Skeletal muscle cell (primary cell): ENCODE data around the gene AK4.
"Not testable (repeated sequence)": the region's sequence is repeated elsewhere in the genome, so short reads cannot be mapped to it uniquely, and the experiment has no call there.

ENCODE experiments used
- DNase-seq: peaks from one replicate; pipeline ENCODE4 v3.0.0-alpha.2; 2010; ENCODE audit warnings: low read depth
- H3K4me3 ChIP-seq: 2 replicates; pipeline ENCODE4 v1.5.1; 2011; ENCODE audit warnings: low read depth, mild to moderate bottlenecking, control low read depth, low read length, moderate library complexity

The AK4 gene

DNA sequence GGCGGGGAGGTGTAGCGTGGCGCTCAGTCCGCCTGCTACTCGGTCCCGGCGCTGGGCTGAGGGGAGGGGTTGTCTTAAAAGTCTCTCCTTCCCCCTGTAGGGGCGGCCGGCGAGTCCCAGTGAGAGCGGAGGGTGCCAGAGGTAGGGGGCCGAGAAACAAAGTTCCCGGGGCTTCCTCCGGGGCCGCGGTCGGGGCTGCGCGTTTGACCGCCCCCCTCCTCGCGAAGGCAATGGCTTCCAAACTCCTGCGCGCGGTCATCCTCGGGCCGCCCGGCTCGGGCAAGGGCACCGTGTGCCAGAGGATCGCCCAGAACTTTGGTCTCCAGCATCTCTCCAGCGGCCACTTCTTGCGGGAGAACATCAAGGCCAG is at the start of gene AK4:
Gene AK4 (plus strand): TSS at position 26 of the 370 bp plus-strand sequence. CDS start 205 bp downstream, at position 231.
- H3K4me3 ChIP-seq, result peak within 1 kb of the TSS; percentile 78
- DNase-seq, result not testable (repeated sequence)

DNA sequence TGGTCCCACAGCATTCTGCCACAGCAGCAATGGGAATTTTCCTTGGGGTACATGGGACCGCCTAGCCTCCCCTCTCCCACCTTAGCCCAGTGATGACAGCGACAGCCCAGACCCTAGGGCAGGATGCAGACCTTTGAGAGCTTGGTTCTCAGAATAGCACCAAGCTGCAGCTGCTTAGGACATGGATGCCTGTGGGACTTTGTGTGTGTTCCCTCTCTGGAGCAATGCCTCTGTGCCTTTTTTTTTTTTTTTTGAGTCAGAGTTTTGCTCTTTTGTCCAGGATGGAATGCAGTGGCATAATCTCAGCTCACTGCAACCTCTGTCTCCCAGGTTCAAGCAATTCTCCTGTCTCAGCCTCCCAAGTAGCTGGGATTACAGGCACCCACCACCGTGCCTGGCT is 44.2 kb upstream of the AK4 start:
- no peak overlapping the region for H3K4me3 ChIP-seq
- no peak for DNase-seq

DNA sequence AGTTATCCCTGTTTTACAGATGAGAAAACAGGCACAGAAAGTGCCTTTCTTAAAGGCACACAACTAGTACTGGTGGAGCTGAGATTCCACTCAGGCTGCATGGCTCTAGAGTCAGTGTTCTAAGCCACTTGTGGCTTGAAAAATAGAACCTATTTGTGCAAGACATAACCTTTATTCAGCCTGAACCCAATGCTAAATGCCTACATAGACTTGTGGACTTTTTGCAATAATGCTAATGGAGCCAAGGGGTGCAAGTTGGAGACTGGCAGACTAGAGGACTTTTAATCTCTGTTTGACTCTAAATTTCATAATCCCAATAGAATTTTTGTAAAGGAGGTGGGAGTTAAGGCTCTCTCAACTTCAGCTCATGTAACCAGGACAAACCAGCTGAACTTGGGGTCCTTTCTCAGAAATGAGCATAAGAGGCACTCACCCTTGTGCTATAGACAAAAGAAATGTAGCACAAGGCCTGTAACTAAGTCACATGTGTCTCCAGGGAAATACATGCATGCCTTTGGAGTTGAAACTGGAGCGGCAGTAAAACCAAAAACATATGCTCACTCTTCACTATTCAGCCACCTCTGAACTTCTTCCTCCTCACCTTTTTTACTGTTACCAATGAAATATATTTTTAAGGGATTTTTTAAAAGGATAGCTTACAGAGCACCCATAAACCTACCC is 43.0 kb upstream of the AK4 start:
- DNase-seq, result no peak
- no peak overlapping the region for H3K4me3 ChIP-seq

DNA sequence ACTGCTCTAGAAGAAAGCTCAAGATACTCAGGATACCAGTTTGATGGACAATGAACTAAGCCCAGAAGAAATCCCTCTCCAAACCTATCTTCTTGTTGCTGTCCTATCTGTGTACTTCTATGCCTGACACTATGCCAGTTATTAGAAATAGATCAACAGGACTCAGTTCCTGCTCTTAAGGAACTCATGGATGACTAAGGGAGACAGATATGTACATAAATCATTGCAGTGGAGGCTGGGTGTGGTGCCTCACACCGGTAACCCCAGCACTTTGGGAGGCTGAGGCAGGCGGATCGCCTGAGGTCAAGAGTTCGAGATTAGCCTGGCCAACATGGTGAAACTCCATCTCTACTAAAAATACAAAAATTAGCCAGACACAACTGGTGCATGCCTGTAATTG is 42.4 kb upstream of the AK4 start:
- no peak for DNase-seq
- no peak overlapping the region for H3K4me3 ChIP-seq

DNA sequence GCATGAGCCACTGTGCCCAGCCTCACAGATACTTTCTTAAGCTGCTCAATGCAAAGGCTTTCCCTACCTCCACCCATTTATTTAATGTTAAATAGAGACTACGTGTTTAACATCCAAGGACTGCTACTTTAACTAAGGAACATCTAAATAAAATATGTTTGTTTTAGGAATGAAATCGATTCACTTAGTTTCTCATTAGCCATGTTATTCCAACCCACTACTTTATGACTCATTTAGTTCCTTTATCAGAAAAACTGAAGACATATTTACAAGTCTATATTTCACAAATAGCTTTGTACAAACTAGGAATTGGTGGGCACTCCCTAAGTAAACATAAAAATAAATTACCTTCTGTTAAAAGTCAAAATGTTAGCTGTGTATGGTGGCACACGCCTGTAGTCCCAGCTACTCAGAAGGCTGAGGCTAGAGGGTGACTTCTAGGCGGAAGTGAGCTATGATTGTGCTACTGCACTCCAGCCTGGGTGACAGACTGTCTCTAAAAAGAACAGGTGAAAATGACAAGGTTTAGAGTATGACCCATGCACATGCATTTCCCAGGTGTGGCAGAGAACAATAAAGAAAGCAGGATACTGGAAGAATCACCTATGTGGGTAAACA is 39.9 kb upstream of the AK4 start:
- no peak for DNase-seq
- H3K4me3 ChIP-seq, result no peak overlapping the region

DNA sequence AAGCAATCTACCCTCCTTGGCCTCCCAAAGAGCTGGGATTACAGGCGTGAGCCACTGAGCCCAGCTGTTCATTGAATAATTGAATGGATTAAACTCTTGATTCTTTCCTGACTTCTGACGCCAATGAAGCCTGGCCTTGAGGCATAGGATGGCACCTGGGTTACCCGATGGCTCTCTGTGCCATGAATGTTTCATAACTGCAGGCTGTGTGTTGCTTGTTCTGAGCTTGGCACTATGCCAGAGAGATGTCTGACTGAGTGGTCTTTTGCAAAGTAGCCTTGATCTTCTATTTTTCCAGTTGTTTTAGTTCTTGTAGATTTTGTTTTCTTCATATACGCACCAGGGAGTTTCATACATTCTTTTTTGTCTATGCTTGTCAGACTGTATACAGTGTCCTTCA is 38.5 kb upstream of the AK4 start:
- DNase-seq, result no peak
- no peak overlapping the region for H3K4me3 ChIP-seq

DNA sequence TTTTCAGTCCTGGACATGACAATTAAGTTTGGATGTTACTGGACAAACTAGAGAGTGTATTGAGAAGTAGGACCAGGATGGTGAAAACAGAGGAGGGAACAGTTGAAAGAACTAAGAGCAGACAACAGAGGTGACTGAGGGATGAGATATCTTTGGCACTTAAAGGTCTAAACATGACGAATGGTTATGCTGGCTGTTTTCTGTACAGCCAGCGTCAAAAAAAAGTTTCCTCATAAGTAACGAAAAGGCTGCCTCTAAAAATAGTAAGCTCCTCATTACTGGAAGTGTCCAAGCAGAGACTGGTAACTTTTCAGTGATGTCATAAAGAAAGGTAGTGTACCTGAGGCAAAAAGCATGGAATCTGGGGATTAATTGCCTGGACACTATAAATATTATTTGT is 35.2 kb upstream of the AK4 start:
- no peak for DNase-seq
- H3K4me3 ChIP-seq, result no peak overlapping the region

DNA sequence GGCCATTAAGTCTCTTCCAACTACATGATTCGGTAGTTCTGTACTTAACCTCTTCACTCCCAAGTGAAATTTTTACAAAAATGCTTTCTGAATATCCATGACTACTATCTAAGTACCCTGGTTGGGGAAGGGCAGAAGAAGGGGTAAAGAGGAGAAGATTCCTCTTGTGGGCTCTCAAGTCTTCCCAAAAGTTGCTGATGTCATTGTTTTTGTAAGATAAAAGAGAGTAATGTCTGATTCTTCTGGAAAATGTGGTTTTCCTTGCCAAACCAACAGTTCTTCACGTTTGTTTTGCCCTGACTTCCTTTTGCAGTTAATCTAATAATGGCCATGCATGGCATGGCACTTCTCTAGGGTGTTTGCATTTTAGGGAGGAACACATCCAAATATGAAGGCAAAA is 34.7 kb upstream of the AK4 start:
- no peak for DNase-seq
- no peak overlapping the region for H3K4me3 ChIP-seq

DNA sequence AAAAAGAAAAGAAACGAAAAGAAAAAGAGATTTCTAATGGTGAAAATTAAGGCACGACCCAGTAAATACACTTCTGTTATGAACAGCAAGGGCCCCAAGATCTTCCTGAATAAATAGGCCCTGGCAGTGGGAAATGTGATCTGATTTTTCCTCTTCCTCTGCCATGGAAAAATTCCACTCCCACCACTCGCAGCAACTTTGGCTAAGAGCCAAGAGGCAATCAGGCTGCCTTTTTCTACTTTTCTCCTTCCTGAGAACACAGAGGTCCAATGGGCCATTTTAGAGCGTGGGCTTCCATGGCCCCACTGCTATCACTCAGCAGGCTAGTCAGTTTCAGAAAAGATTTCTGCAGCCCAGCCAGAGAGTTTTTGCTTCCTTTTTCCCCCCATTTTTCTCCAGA is 33.7 kb upstream of the AK4 start:
- H3K4me3 ChIP-seq, result no peak overlapping the region
- no peak for DNase-seq

DNA sequence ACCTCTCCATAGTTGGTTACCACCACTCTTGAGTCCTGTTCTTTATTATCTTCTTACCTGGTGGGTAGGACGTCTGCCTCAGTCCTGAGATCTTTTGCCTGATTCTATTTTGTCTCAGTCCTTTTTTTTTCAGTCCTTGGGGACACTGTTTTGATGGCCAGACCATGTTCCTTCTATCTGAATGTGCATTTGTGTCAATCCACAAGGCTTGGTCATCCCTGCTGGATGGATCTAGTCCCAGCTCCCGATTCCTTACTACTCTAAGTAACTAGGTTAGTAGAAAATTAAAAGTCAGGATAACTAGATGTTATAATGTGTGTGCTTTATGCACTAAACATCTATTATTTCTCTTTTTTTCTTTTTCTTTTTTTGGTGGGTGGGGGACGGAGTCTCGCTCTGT is 28.1 kb upstream of the AK4 start:
- DNase-seq, result no peak
- H3K4me3 ChIP-seq, result no peak overlapping the region

DNA sequence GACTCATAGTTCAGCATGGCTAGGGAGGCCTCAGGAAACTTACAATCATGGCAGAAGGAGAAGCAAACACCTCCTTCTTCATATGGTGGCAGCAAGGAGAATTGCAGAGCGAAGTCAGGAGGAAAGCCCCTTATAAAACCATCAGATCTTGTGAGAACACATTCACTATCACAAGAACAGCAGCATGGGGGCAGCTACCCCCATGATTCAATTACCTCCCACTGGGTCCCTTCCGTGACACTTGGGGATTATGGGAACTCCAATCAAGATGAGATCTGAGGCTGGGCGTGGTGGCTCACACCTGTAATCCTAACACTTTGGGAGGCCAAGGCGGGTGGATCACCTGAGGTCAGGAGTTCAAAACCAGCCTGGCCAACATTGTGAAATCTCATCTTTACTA is 18.9 kb upstream of the AK4 start:
- not testable (repeated sequence) for H3K4me3 ChIP-seq, DNase-seq

DNA sequence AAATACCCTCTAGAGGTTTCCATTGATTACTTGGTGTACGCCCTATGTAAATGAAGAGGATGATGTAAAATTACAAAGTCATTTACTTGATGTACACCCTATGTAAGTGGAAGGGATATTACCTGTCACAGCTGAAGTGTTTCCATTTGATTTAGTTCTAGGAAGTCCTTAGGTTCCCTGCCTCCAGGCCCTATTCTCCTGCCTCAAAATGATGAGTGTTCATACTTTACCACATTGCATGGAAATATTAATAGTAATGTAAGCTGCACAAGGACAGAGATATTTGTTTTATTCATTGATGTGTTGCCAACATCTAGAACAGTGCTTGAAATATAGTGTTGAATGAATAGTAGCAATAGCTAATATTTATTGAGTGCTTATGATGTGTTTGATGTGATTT is 9.5 kb upstream of the AK4 start:
- H3K4me3 ChIP-seq, result no peak overlapping the region
- no peak for DNase-seq

DNA sequence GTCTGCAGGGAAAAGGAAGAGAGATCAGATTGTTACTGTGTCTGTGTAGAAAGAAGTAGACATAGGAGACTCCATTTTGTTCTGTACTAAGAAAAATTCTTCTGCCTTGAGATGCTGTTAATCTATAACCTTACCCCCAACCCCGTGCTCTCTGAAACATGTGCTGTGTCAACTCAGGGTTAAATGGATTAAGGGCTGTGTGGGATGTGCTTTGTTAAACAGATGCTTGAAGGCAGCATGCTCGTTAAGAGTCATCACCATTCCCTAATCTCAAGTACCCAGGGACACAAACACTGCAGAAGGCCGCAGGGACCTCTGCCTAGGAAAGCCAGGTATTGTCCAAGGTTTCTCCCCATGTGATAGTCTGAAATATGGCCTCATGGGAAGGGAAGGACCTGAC is 8.2 kb upstream of the AK4 start:
- DNase-seq, H3K4me3 ChIP-seq: not testable (repeated sequence)

DNA sequence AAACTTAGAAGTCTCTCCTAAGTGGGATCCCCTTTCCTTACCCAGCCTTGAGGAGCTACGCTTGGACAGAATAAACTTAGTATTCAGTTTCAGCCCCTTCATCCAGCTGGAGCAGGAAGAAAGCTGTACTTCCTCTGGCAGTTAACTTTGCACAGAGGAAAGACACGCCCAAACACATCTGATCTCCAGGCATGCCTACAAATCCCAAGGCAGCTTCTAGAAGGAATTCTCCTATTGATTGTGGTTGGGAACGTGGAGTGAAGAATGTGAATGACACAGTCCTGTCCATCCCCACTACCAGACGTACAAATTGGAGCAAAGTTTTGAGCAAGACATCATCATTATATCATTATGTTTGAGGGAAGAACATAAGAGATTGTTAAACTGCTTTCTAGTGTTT is 6.6 kb upstream of the AK4 start:
- peak; percentile 59 for DNase-seq
- no peak overlapping the region for H3K4me3 ChIP-seq

DNA sequence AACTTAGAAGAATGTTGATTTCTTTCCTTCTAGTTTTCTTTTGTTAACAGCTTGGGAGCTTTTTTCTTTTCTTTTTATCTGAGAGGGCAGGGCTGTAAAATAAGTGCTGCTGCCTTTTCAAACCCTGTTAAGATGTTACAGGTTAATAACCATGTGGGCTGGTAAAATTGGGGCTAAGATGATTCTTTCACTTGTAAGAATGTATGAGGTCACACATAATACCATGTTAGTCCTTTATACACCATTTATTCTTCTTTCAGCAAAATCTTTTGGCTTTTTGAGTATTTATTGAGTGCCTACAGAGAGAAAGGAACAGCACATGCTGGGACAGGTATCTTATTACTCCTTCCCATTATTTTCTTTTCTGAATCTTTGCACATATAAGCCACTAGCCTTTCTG is 6.1 kb upstream of the AK4 start:
- no peak overlapping the region for H3K4me3 ChIP-seq
- no peak for DNase-seq

DNA sequence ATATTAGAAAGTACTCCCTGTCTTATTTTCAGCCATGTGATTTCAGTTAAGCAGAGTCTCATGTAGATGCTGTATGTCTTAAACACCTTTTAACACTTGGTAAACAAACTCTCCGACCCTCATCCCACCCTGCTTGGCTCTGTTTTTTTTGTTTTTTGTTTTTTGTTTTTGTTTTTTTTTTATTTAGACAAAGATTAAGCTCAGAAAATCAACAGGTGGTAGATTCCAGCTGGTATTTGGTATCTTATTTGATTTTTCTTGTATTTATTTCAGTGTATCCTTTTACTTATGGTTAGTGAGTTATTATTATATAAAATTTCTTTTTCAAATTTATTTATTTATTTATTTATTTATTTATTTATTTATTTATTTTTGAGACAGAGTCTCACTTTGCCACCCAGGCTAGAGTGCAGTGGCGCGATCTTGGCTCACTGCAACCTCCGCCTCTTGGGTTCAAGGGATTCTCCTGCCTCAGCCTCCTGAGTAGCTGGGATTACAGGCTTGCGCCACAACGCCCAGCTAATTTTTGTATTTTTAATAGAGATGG is 4.8 kb upstream of the AK4 start:
- H3K4me3 ChIP-seq, result not testable (repeated sequence)

DNA sequence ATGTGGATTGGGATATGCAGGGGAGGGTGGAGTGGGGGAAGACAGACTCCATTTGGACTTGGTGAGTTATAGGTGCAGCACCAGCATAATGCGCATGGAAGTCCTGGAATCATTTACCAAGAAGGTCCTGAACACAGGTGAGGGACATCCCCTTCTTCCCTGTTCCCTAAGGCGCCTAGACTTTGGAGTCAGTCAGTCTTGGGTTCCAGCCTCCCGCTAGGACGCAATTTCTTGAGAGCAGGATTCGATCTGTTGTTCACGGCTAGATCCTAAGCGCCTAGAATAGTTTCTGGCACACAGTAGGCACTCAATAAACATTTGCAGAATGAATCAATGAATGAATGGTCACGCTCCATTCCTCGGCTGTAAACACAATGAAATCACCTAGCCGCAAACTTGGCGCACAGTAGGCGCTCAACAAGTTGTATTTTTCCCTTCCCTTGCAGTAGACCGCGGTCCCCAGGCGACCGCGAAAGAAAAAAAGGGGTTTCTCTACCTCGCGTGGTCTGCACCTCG is 1.0 kb upstream of the AK4 start:
- peak overlapping the region; percentile 78 for H3K4me3 ChIP-seq
- DNase-seq, result no peak

More for the DNA sequence above, 4.8 kb upstream of the AK4 start:
- not testable (repeated sequence) for DNase-seq

DNA sequence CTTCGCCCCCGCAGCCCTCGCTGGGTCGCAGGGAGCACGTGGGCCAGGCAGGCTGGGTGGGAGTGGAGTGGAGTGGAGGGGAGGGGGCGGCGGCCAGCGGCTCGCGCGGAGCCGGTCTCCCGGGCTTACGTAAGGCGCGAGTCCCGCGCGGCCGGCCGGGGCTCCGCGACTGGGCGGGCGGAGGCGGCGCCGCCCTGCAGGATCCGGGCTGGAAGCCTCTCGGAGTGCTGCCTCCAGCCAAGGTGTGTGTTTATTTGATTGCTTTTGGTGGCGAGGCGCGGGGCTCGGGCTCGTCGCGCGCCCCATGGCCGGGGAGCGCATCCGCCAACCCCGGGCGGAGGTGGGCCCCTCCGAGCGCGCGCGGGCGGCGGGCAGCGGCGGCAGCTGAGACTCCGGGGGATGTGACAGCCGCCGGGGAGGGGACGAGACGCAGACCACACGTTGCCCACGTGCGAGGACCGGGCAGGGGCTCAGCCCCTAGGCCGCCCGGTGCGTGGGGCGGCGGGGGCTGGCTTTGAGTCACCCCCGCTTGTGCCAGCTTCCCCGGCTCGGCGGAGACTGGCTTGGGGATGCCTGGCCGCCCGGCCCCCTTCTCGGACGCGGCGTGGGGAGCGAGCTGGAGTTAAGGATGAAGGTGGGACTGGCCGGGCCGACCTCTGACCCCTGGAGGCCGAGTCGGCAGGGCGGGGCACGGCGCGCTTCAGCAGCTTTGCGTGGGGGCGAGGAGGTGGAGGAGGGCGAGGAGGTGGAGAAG is 402 bp upstream of the AK4 start:
- DNase-seq, result no peak
- peak overlapping the region; percentile 78 for H3K4me3 ChIP-seq

DNA sequence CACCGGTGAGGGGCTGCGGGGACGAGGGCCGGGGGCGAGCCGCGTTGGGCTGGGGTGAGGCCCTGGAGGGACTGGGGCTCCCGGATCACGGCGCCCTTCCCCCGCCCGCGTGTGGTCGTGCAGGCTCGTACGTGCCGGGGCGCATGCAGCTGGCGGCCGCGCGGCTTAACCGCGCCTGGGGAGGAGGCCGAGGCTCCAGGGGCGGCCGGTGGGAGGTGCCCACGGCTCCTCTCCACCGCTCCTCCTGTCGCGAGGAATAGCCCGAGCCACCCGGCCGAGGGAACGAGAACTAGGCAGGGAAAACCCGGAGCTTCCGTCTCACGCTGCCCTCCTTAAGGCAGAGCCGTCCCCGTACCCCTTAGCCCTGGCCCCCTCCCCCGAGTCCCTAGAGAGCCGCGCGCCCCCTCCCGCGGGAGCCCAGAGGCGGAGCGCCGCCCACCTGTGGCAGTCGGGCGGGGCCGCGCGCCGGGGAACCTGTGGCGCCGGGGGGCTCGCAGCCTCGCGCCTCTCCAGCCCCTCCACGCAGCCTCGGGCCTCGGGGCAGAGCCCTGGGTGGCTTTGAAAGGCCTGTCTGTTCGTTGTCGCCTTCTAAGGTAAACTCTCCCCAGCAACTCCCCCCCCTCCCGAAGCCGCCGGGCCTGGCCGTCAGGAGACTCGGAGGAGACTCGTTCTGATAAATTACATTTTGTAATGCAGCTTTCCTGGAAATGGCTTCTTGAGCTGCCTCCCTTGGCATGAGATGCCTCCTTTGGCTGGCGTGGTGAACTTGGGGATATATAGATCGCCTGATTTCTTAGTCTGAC is 746 bp downstream of the AK4 start:
- DNase-seq, result no peak
- H3K4me3 ChIP-seq, result peak overlapping the region; percentile 78
